Left ventricle myocardium inferior (tissue), 1 donor: ENCODE results near the gene PPP1R14B. TPM values are rescaled to one million over a fixed set of nuclear protein-coding genes. Genes with fewer than 3 reads are reported as not detected.

ENCODE experiments used
- DNase-seq: peaks from one replicate; pipeline ENCODE4 v3.0.0-alpha.2; 2020
- H3K27ac ChIP-seq: fragments of 200-600 bp; replicated peaks from 2 replicates; pipeline ENCODE4 v1.8.0; 2021
- H3K27me3 ChIP-seq: fragments of 200-600 bp; 2 replicates; pipeline ENCODE4 v1.8.0; 2021; ENCODE audit warnings: low read depth
- H3K36me3 ChIP-seq: fragments of 200-600 bp; 2 replicates; pipeline ENCODE4 v1.8.0; 2021
- H3K4me1 ChIP-seq: fragments of 200-600 bp; 2 replicates; pipeline ENCODE4 v1.8.0; 2021
- H3K4me3 ChIP-seq: fragments of 200-600 bp; 2 replicates; pipeline ENCODE4 v1.8.0; 2021; ENCODE audit warnings: mild to moderate bottlenecking, moderate library complexity
- H3K9me3 ChIP-seq: fragments of 200-600 bp; replicated peaks from 2 replicates; pipeline ENCODE4 v1.8.0; 2021
- CTCF ChIP-seq: fragments of 200-600 bp; IDR thresholded peaks from 2 replicates; pipeline ENCODE4 v1.8.0; 2021; ENCODE audit warnings: antibody characterized with exemption, mild to moderate bottlenecking, borderline replicate concordance
- intact Hi-C: fragments of 100-400 bp; cut with micrococcal nuclease; formaldehyde crosslinking; loops from one replicate; pipeline ENCODE4 v1.11.0; 2022
- total RNA-seq: library from RNA; stranded (reverse); fragmentation: NEBNext Ultra II Directional; extraction: Animal tissue kit (Norgen Biotek cat#: 25700); gene quantifications from one replicate; pipeline ENCODE4 v1.2.1, GENCODE V29; 2021
- donor health status: DM: no; HTN: yes; CAD: no; lungs with severe emphysema.

The PPP1R14B gene
- total RNA-seq, 1 donor from 2014 or later: 102 TPM

DNA sequence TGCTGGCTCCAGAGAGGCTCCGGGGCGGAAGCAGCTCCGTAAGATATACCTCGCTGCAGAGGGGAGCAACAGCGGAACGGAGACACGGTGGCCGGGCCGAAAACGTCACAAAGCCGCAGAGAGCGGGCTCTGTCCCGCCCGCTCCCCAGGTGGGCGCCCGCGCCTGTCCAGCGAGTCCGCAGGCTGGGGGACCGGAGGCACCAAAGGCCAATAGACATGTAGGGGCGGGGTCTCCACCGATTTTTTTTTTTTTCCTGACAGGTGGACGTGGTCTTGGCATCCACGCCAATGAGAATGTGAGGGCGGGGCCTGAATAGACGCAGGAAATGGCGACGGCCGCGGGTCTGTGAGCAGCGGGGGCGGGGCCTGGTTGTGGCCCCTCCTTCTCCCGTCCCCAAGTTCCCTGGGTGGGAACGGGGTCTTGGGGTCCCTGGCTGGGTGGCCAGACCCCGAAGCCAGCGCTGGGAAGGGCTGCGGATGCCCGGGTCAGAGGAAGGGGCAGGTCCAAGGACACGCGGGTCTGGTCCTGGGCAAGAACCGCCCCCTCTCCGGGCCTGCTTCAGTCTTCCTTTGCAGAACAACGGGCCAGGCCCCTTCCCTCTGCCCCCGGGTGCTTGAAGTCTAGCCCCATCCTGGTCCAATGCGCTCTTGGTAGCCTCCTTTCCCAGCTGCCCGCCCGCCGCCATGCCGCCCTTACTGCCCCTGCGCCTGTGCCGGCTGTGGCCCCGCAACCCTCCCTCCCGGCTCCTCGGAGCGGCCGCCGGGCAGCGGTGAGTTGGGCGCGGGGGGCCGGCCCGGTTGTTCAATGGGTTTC is 16.4 kb downstream of the PPP1R14B start, which contains the start of gene DNAJC4:
Gene DNAJC4 (plus strand): TSS at position 378 of the 814 bp plus-strand sequence. CDS start 307 bp downstream, at position 685.
- peak within 1 kb of the TSS; percentile 81 for H3K4me3 ChIP-seq
- H3K4me1 ChIP-seq: peaks cover 87% of the 10 kb centered on the region
- H3K9me3 ChIP-seq: no peaks in the 10 kb centered on the region
- no peaks in the 10 kb centered on the region for H3K36me3 ChIP-seq
- intact Hi-C loops: no loop called here
- H3K27ac ChIP-seq: peak within 1 kb of the TSS; percentile 96
- H3K27me3 ChIP-seq: no peaks in the 10 kb centered on the region
- peak; percentile 93 for DNase-seq
- no peak for TF ChIP-seq CTCF

DNA sequence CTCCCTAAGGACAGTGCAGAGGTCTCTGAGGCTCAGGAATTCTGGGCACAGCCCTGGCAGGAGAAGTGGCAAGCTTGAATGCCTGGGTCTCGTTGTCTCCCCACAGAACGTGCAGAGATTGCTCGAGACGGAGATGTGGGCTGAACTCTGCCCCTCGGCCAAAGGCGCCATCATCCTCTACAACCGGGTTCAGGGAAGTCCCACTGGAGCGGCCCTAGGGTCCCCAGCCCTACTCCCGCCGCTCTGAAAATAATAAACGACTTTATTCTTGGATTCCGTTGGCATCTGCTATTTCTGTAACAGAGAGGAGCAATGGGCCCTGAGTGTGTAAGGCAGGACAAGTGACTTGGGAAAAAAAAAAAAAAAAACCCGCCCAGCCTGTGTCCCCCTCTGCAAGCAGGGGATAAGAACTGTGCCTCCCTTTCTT is 17.0 kb downstream of the PPP1R14B start:
- Histone ChIP-seq H3K9me3 (no peaks in the 10 kb centered on the region), H3K4me3 (peak overlapping the region; percentile 81), H3K36me3 (no peaks in the 10 kb centered on the region), H3K27ac (peak overlapping the region; percentile 96), H3K27me3 (no peaks in the 10 kb centered on the region), H3K4me1 (peaks cover 87% of the 10 kb centered on the region)
- DNase-seq: no peak
- intact Hi-C loops: no loop called here
- TF ChIP-seq CTCF: no peak

DNA sequence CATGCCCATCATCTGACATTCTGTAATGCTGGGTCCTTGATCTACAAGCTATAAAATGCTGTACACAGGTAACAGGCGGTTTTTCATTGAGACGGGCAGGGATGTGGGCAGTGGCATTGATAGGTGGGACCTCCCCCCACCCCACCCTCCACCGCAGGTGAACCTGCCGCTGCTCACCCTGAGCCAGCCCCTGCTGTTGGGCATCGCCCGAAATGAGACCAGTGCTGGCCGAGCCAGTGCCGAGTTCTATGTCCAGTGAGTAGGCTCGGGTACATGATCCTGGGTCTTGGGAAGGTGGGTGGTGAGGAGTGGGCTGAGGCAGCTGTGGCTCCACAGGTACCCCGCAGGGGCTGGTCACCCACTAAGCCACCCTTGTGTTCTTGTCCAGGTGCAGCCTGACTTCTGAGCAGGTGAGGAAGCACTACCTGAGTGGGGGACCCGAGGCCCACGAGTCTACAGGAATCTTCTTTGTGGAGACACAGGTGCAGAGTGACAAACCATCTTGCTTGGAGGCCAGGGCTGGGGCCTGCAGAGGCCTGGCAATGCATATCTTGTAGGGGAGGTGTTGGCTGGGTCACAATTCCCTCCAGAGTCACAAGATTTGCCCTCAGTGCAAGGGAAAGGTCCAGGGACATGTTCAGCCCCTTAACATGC is 17.5 kb downstream of the PPP1R14B start:
- intact Hi-C loops: no loop called here
- no peak for DNase-seq

GRCh38 chr11:64227405-64227956 is 19.3 kb downstream of the PPP1R14B start:
- DNase-seq: no peak
- Histone ChIP-seq H3K36me3 (peaks cover 6% of the 10 kb centered on the region), H3K4me3 (peak overlapping the region; percentile 95)

More for the DNA sequence above, 17.5 kb downstream of the PPP1R14B start:
- peak overlapping the region; percentile 96 for H3K27ac ChIP-seq
- no peaks in the 10 kb centered on the region for H3K36me3 ChIP-seq
- no peak for TF ChIP-seq CTCF
- H3K4me1 ChIP-seq: peaks cover 90% of the 10 kb centered on the region
- peak overlapping the region; percentile 81 for H3K4me3 ChIP-seq
- H3K9me3 ChIP-seq: no peaks in the 10 kb centered on the region
- no peaks in the 10 kb centered on the region for H3K27me3 ChIP-seq

More at GRCh38 chr11:64227405-64227956, 19.3 kb downstream of the PPP1R14B start:
- intact Hi-C loops: no loop called here
- TF ChIP-seq CTCF: no peak
- Histone ChIP-seq H3K9me3 (no peaks in the 10 kb centered on the region), H3K27me3 (no peaks in the 10 kb centered on the region), H3K27ac (peak overlapping the region; percentile 98), H3K4me1 (peaks cover 83% of the 10 kb centered on the region)
